K562 (cell line): Measurements from ENCODE around the gene NIPAL1. TPM values are rescaled to one million over a fixed set of nuclear protein-coding genes. Genes with fewer than 3 reads are reported as not detected.

ENCODE experiments used
- ARID3B ChIP-seq: fragments of 250-450 bp; sonication (Bioruptor Pico); IDR thresholded peaks from 2 replicates; pipeline ENCODE4 v1.4.0; 2020; ENCODE audit warnings: borderline replicate concordance
- ATF1 ChIP-seq, 2 experiments: fragments of 450-650 bp in 1 of 2; IDR thresholded peaks; 2 replicates each; pipeline ENCODE4 v1.6.1; 2016; ENCODE audit warnings: missing compliant biosample characterization in 1 of 2, missing genetic modification characterization in 1 of 2
- CGGBP1 ChIP-seq: fragments of 250-450 bp; sonication (Bioruptor Pico); IDR thresholded peaks from 2 replicates; pipeline ENCODE4 v1.9.0; 2021; ENCODE audit warnings: mild to moderate bottlenecking
- E2F3 ChIP-seq: fragments of 250-450 bp; sonication (Bioruptor Pico); IDR thresholded peaks from 2 replicates; pipeline ENCODE4 v1.4.0; 2020; ENCODE audit warnings: mild to moderate bottlenecking
- EGR1 ChIP-seq: fragments of 450-650 bp; conservative IDR thresholded peaks from 2 replicates; pipeline ENCODE4 v1.6.1; 2017; ENCODE audit warnings: mild to moderate bottlenecking
- EHMT2 ChIP-seq: fragments of 450-650 bp; IDR thresholded peaks from 2 replicates; pipeline ENCODE4 v1.6.1; 2018; ENCODE audit warnings: antibody characterized with exemption
- ESRRA ChIP-seq: fragments of 450-650 bp; IDR thresholded peaks from 2 replicates; pipeline ENCODE4 v1.6.1; 2014; ENCODE audit warnings: low read depth, mild to moderate bottlenecking, moderate library complexity, borderline replicate concordance
- NELFE ChIP-seq: IDR thresholded peaks from 2 replicates; pipeline ENCODE4 v1.6.1; 2011; ENCODE audit warnings: mild to moderate bottlenecking; ENCODE audit not compliant: insufficient read depth, insufficient read length
- NR1H2 ChIP-seq: sonication (generic); formaldehyde crosslinking; IDR thresholded peaks from 2 replicates; pipeline ENCODE4 v1.4.0; 2020; ENCODE audit warnings: mild to moderate bottlenecking, missing genetic modification reagents
- ZNF75A ChIP-seq: fragments of 450-650 bp; formaldehyde crosslinking; IDR thresholded peaks from 2 replicates; pipeline ENCODE4 v1.4.0; 2020; ENCODE audit warnings: mild to moderate bottlenecking
- polyA plus RNA-seq, 8 experiments: library from polyadenylated mRNA; depleted of rRNA in 4 of 8; stranded (reverse) in 5 of 8; unstranded in 3 of 8; fragments of >200 nt; fragmentation: Nextera tagmentation in 2 of 8; fragmentation: Illumina TruSeq in 1 of 8; extraction: Ambion mirVana in 2 of 8; extraction: Trizol in 1 of 8; gene quantifications; 2 replicates each; pipeline versions ENCODE4 v1.2.1 to v1.2.3, GENCODE V29; 2011 to 2014; ENCODE audit warnings: inconsistent platforms in 1 of 8, missing spikeins in 1 of 8
- total RNA-seq, 7 experiments: library from RNA; depleted of rRNA in 6 of 7; stranded (reverse); fragments of >200 nt in 6 of 7; fragmentation: Illumina TruSeq in 2 of 7; extraction: Trizol in 2 of 7; gene quantifications; 2 replicates each; pipeline versions ENCODE4 v1.2.1 to v1.2.3, GENCODE V29; 2011 to 2021; ENCODE audit warnings: low replicate concordance in 1 of 7
- TF ChIP-seq, protein P1 (sequence below): fragments of 450-650 bp; IDR thresholded peaks from 2 replicates; pipeline ENCODE4 v1.7.0; 2016; ENCODE audit warnings: borderline replicate concordance
- TF ChIP-seq, protein P2 (sequence below): fragments of 450-650 bp; formaldehyde crosslinking; IDR thresholded peaks from 2 replicates; pipeline ENCODE4 v1.4.0; 2020; ENCODE audit warnings: mild to moderate bottlenecking, moderate library complexity
- TF ChIP-seq, protein P3 (sequence below): fragments of 250-450 bp; sonication (Bioruptor Pico); IDR thresholded peaks from 2 replicates; pipeline ENCODE4 v1.8.0; 2021; ENCODE audit warnings: borderline replicate concordance, mild to moderate bottlenecking, moderate library complexity; ENCODE audit not compliant: poor library complexity, severe bottlenecking

The NIPAL1 gene
- total and polyA plus RNA-seq, 9 of the 15 experiments (the other 6 are each of a cell fraction or from before 2014, with no cell fraction given): 0.03 to 0.43 (median 0.25) TPM

DNA sequence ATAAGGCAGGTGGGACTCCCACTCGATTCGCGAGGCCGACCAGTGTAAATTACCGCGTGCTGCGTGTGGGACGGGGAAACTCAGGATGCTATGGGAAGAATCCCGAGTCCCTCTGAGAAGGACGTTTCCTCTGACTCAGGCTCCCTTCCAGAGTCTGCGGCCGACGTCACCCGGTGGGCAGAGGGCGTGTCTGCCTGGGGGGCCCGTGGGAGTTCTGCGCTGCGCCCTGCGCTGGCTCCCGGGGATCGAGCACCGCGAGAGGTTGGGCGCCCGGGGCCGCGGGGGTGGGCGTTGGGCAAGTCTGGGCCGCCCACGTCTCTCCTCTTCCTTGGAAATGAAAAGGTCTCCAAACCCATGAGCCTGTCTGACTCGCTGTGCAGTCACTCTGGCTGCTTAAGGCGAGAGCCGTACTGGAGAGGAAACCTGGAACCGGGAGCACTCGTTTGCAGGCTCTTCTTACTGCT is 568 bp downstream of the NIPAL1 start (continued):
- TF ChIP-seq EGR1: peak; percentile 77
- TF ChIP-seq, protein P1, sequence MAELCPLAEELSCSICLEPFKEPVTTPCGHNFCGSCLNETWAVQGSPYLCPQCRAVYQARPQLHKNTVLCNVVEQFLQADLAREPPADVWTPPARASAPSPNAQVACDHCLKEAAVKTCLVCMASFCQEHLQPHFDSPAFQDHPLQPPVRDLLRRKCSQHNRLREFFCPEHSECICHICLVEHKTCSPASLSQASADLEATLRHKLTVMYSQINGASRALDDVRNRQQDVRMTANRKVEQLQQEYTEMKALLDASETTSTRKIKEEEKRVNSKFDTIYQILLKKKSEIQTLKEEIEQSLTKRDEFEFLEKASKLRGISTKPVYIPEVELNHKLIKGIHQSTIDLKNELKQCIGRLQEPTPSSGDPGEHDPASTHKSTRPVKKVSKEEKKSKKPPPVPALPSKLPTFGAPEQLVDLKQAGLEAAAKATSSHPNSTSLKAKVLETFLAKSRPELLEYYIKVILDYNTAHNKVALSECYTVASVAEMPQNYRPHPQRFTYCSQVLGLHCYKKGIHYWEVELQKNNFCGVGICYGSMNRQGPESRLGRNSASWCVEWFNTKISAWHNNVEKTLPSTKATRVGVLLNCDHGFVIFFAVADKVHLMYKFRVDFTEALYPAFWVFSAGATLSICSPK: no peak
- no peak for TF ChIP-seq E2F3 (CRISPR knock-in tag)
- TF ChIP-seq, protein P2, sequence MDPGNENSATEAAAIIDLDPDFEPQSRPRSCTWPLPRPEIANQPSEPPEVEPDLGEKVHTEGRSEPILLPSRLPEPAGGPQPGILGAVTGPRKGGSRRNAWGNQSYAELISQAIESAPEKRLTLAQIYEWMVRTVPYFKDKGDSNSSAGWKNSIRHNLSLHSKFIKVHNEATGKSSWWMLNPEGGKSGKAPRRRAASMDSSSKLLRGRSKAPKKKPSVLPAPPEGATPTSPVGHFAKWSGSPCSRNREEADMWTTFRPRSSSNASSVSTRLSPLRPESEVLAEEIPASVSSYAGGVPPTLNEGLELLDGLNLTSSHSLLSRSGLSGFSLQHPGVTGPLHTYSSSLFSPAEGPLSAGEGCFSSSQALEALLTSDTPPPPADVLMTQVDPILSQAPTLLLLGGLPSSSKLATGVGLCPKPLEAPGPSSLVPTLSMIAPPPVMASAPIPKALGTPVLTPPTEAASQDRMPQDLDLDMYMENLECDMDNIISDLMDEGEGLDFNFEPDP (CRISPR knock-in tag): no peak
- TF ChIP-seq ZNF75A (CRISPR knock-in tag): no peak
- no peak for TF ChIP-seq NELFE
- no peak for TF ChIP-seq ESRRA
- no peak for TF ChIP-seq ARID3B (CRISPR knock-in tag)
- TF ChIP-seq NR1H2 (CRISPR knock-in tag): no peak
- TF ChIP-seq, protein P3, sequence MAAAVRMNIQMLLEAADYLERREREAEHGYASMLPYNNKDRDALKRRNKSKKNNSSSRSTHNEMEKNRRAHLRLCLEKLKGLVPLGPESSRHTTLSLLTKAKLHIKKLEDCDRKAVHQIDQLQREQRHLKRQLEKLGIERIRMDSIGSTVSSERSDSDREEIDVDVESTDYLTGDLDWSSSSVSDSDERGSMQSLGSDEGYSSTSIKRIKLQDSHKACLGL (CRISPR knock-in tag): no peak
- no peak for TF ChIP-seq EHMT2
- no peak for TF ChIP-seq CGGBP1 (CRISPR knock-in tag)
- TF ChIP-seq ATF1 (CRISPR knock-in tag; IDR thresholded peaks at IDR 0.05): no peak
- 0 out of 2 replicates have a peak, but pooled peaks have one; percentile 11 for TF ChIP-seq ATF1 (tag; IDR thresholded peaks at IDR 0.05)
